ENCODE results near the gene PPP3R1.

GRCh38 chr2:68287580-68288441, 35.5 kb upstream of the PPP3R1 start:
- TF ChIP-seq POLR2A (IDR thresholded peaks at IDR 0.05): no peak
- TF ChIP-seq CTCF (IDR thresholded peaks at IDR 0.05): no peak
- TF ChIP-seq POLR2AphosphoS5 (IDR thresholded peaks at IDR 0.05): no peak
- no peak for TF ChIP-seq EP300 (IDR thresholded peaks at IDR 0.05; ENCODE audit: low read depth)
